Gastroesophageal sphincter (tissue), 4 donors: ENCODE measurements around the gene SDK2. TPM values are rescaled to one million over a fixed set of nuclear protein-coding genes. Genes with fewer than 3 reads are reported as not detected.
A peak's percentile ranks its signal among the peaks of the same experiment; 100 is the strongest.

Source experiments
- ATAC-seq: fragments of 150-250 bp; one replicate; pipeline ENCODE4 v1.9.1; 2016; ENCODE audit warnings: mild to moderate bottlenecking, moderate library complexity
- H3K27ac ChIP-seq, 4 donors: fragments of 200-600 bp; sonication (generic) in 3 of 4; 1 replicate in 3 of 4; 2 replicates in 1 of 4; pipeline ENCODE4 v1.5.1; 2016 to 2019
- H3K27me3 ChIP-seq: fragments of 200-600 bp; sonication (generic); one replicate; pipeline ENCODE4 v1.5.1; 2019
- H3K36me3 ChIP-seq, 2 donors: fragments of 200-600 bp; sonication (generic); one replicate each; pipeline ENCODE4 v1.5.1; 2019; ENCODE audit warnings: control low read depth in 1 of 2
- H3K4me1 ChIP-seq, 3 donors: fragments of 200-600 bp; sonication (generic); 1 replicate in 2 of 3; 2 replicates in 1 of 3; pipeline ENCODE4 v1.5.1; 2016 to 2019; ENCODE audit warnings: control low read depth in 2 of 3
- H3K4me3 ChIP-seq, 2 donors: fragments of 200-600 bp; sonication (generic); one replicate each; pipeline ENCODE4 v1.5.1; 2019; ENCODE audit warnings: mild to moderate bottlenecking in 1 of 2, moderate library complexity in 1 of 2
- H3K9me3 ChIP-seq, 3 donors: fragments of 200-600 bp; sonication (generic); one replicate each; pipeline ENCODE4 v1.5.1; 2017 to 2019; ENCODE audit warnings: control low read depth in 2 of 3
- EP300 ChIP-seq: sonication (generic); formaldehyde crosslinking; IDR thresholded peaks from one replicate; pipeline ENCODE4 v1.6.1; 2017; ENCODE audit warnings: antibody characterized with exemption, mild to moderate bottlenecking
- POLR2A ChIP-seq, 2 donors: fragments of 450-650 bp; IDR thresholded peaks; one replicate each; pipeline ENCODE4 v1.6.1; 2017; ENCODE audit warnings: antibody characterized with exemption in 2 of 2, mild to moderate bottlenecking in 2 of 2, moderate library complexity in 1 of 2
- POLR2AphosphoS5 ChIP-seq: sonication (generic); formaldehyde crosslinking; IDR thresholded peaks from one replicate; pipeline ENCODE4 v1.6.1; 2017; ENCODE audit warnings: antibody characterized with exemption
- WGBS, 2 donors: methylation state at CpG; one replicate each; pipeline ENCODE4 v1.1.5; 2018; ENCODE audit warnings: low coverage in 1 of 2; 5-methylcytosine and 5-hydroxymethylcytosine counted together
- total RNA-seq, 4 donors: library from RNA; depleted of rRNA; stranded (reverse); fragments of >200 nt; gene quantifications; one replicate each; pipeline ENCODE4 v1.1.0, GENCODE V29; 2016
- TF ChIP-seq, protein P1 (sequence below), 4 experiments: fragments of 200-600 bp in 2 of 4; fragments of 450-650 bp in 2 of 4; sonication (generic) in 1 of 4; IDR thresholded peaks; one replicate each; pipeline ENCODE4 v1.5.1; 2017 to 2019; ENCODE audit warnings: antibody characterized with exemption in 4 of 4, mild to moderate bottlenecking in 2 of 4, moderate library complexity in 2 of 4

SDK2 gene
- total RNA-seq, 4 donors from 2014 or later = 0.31 to 2.0 (median 0.78) TPM

DNA sequence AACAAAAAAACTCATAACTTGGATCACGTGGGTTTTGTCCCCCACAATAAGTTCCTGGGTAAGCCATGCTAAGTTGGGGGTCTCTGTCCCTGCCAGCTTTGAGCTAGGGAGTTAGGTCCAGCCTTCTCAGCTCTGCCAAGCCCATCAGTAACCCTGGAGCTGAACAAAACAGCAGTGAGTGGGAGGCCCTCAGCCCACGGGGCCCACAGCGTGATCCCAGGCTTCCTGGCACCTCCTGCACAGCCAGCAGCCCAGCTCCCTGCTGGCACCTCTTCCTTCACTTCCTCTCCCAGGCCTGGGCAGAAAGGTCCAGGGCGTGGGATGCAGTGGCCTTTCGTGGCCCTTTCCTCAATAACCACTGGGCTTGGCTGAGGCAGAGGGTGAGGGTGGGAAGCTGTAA, 296.9 kb downstream of the SDK2 start:
- Histone ChIP-seq H3K27me3 (no peaks in the 10 kb centered on the region), H3K4me1 (peaks cover 0 to 51% (median 23%) of the 10 kb centered on the region in 3 donors), H3K4me3 (no peak overlapping the region), H3K36me3 (no peaks in the 10 kb centered on the region), H3K9me3 (no peaks in the 10 kb centered on the region), H3K27ac (peak overlapping the region in 3 of 4 donors; percentile 61 to 71 (median 68))
- WGBS, 2 donors = 13 to 43% methylated on average over 1 of the region's 5 CpGs
- peak; percentile 25 for ATAC-seq
- TF ChIP-seq, protein P1, sequence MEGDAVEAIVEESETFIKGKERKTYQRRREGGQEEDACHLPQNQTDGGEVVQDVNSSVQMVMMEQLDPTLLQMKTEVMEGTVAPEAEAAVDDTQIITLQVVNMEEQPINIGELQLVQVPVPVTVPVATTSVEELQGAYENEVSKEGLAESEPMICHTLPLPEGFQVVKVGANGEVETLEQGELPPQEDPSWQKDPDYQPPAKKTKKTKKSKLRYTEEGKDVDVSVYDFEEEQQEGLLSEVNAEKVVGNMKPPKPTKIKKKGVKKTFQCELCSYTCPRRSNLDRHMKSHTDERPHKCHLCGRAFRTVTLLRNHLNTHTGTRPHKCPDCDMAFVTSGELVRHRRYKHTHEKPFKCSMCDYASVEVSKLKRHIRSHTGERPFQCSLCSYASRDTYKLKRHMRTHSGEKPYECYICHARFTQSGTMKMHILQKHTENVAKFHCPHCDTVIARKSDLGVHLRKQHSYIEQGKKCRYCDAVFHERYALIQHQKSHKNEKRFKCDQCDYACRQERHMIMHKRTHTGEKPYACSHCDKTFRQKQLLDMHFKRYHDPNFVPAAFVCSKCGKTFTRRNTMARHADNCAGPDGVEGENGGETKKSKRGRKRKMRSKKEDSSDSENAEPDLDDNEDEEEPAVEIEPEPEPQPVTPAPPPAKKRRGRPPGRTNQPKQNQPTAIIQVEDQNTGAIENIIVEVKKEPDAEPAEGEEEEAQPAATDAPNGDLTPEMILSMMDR (IDR thresholded peaks at IDR 0.05) = no peak
- TF ChIP-seq EP300 (no peak), POLR2A (IDR thresholded peaks at IDR 0.05) (no peak), POLR2AphosphoS5 (peak; percentile 36)

DNA sequence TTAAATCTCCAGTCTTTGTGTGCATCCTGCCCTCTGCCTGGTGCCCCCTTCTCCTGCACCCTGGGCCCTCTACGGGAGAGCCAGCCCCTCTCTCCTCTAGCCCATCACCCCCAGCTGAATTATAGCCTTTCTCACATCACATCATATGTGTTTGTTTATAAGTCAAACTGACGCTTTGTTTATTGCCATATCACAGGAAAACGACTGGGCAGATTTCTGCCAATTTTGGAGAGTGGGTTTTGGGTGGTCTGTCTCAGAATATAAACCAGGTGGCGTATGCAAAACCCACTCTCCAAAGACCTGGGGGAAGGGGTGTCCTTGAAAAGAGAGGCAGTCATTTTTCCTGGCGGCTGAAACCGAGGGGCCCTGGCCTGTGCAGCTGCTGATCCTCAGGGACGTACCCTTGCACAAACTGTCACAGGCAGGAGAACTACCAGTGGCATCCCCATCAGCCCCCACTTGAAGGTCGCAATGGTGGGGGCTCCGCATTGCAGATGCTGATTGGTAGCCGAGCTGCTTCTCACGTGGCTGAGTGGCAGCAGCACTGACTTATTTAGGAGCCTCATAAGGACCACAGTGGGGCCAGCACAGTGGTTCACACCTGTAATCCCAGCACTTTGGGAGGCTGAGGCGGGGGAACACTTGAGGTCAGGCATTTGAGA, 297.6 kb downstream of the SDK2 start:
- no peak overlapping the region for H3K4me3 ChIP-seq
- H3K27ac ChIP-seq = peak overlapping the region in 2 of 4 donors; percentile 61 to 71
- ATAC-seq = no peak
- no peaks in the 10 kb centered on the region for H3K9me3 ChIP-seq
- no peak for TF ChIP-seq POLR2AphosphoS5
- no peak for TF ChIP-seq POLR2A (IDR thresholded peaks at IDR 0.05)
- TF ChIP-seq EP300 = no peak
- TF ChIP-seq, protein P1 (IDR thresholded peaks at IDR 0.05) = no peak
- 40 to 83% methylated on average over 3 to 4 of the region's 12 CpGs for WGBS, 2 donors
- peaks cover 0 to 58% (median 29%) of the 10 kb centered on the region in 3 donors for H3K4me1 ChIP-seq
- no peaks in the 10 kb centered on the region for H3K27me3 ChIP-seq
- H3K36me3 ChIP-seq = no peaks in the 10 kb centered on the region

DNA sequence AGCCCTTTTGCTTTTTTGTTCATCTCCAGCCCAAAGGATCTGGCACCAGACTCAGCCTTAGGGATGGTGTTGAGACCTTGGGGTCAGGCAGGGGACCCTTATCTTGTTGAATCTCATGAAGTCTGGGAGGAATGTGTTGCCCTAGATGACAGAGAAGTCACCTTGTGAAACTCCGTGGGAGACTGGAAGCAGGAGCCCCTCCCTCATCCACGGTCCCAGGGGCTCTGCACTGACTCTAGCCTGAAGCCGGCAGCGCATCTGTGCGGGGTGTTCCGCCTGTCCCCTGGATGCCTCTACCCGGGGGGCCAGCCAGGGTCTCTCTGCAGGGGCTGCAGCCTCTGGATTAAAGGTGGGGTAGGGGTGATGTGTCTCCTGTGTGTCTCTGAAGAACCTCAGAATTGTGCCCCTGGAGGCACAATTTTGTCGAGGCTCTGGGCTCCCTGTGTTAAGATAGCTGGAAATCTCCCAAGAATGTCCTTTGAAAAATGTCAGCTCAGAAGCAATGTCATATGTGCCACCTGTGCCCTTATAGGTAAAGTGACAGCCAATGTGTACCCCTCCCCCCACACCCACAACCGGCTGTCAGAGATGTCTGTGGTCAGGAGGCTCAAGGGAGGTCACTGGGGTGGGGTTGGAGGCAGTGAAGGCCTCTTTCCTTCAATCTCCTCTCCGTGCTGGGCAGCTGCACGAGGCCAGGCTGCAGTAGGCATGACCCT, 300.3 kb downstream of the SDK2 start:
- Histone ChIP-seq H3K4me1 (peaks cover 0 to 67% (median 23%) of the 10 kb centered on the region in 3 donors), H3K27ac (peak overlapping the region; percentile 10 to 82 (median 78)), H3K27me3 (no peaks in the 10 kb centered on the region), H3K36me3 (no peaks in the 10 kb centered on the region), H3K9me3 (no peaks in the 10 kb centered on the region), H3K4me3 (peak overlapping the region in 1 of 2 donors; percentile 27)
- TF ChIP-seq POLR2AphosphoS5 = no peak
- TF ChIP-seq POLR2A (IDR thresholded peaks at IDR 0.05) = no peak
- no peak for TF ChIP-seq EP300
- TF ChIP-seq, protein P1 (IDR thresholded peaks at IDR 0.05) = no peak
- no CpG with 5 or more reads among the region's 11 CpGs for WGBS, 2 donors
- ATAC-seq = no peak

DNA sequence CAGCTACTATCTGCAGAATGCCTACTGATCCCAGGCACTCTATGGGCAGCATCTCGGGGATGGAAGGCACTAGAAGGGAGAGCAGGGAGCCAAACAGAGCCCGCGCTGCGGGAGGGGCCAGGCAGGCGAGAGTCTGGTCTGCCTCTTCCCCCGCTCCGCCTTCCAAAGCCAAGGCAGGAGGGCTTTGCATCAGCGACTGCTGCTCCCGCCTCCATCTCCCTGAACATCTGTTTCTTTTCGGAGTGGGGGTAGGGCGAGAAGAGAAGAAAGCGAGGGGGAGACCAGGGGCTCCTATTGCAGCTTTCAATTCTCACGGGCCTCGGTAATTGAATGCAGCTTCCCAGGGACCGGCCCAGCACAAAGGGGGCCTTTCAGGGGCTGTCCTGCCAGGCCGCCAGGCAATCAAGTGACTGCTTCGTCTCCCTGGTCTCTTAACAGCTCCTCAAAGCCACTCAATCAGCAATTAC, 301.0 kb downstream of the SDK2 start:
- Histone ChIP-seq H3K36me3 (no peaks in the 10 kb centered on the region), H3K4me3 (peak overlapping the region in 1 of 2 donors; percentile 27), H3K27me3 (no peaks in the 10 kb centered on the region), H3K4me1 (peaks cover 0 to 67% (median 26%) of the 10 kb centered on the region in 3 donors), H3K27ac (peak overlapping the region; percentile 10 to 82 (median 78)), H3K9me3 (no peaks in the 10 kb centered on the region)
- 0% methylated on average over 6 of the region's 17 CpGs; no CpG with 5 or more reads in 1 of the 2 donors for WGBS, 2 donors
- ATAC-seq = peak; percentile 58
- peak; percentile 18 for TF ChIP-seq POLR2AphosphoS5
- TF ChIP-seq, protein P1 (IDR thresholded peaks at IDR 0.05) = no peak
